ENCODE measurements around the gene RHBDL3.

- TF ChIP-seq EZH2 (IDR thresholded peaks at IDR 0.05; ENCODE audit: borderline replicate concordance, insufficient read depth, low read depth, low read length, poor library complexity, severe bottlenecking) (no peak), CTCF (IDR thresholded peaks at IDR 0.05) (no peak)
Observed at GRCh38 chr17:32285306-32285705, 19.7 kb downstream of the RHBDL3 start.

Measured in B cell (primary cell).